Measurements from ENCODE around the gene PITPNM3. TPM values are rescaled to one million over a fixed set of nuclear protein-coding genes. Genes with fewer than 3 reads are reported as not detected.

PITPNM3 gene
- total and polyA plus RNA-seq, 2 of the 13 experiments (the other 11 are each of a cell fraction or from before 2014, with no cell fraction given): 0.13 to 0.29 TPM

DNA sequence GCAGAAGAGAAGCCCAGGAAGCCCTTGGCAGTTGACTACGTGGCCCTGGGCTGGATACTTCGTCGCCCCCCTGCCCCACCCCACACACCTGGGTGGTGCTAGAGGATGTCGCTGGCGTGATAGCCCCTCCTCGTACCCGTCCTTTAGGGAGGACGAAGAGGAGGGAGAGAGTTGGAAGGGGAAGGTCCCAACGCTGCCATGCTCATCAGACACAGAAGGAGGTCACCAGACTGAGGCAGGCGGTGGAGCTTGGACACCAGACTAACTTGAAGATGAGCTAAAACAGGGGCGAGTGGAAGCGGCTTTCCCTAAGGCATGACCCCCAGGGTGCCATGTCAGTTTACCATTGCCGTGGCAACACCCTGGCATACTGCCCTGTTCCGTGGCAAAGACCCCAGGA lies 132.4 kb downstream of the PITPNM3 start:
- 6% methylated on average over 6 of the region's 14 CpGs for WGBS (ENCODE audit: low lambda C conversion rate)
- Histone ChIP-seq H4K20me1 (ENCODE audit: insufficient read depth, low read length) (no peaks in the 10 kb centered on the region), H3K36me3 (replicated peaks in 1 of 2; ENCODE audit: control insufficient read depth in 1 of 2, insufficient read depth in 2 of 2, low read length in 2 of 2) (no peaks in the 10 kb centered on the region), H3K27me3 (ENCODE audit: control insufficient read depth in 1 of 2, insufficient read depth in 2 of 2, low read length in 2 of 2) (peaks cover 0 to 12% of the 10 kb centered on the region in 2 experiments; a peak in 2 of 5 replicates), H2AFZ (ENCODE audit: low read length) (no peak overlapping the region), H3K9ac (ENCODE audit: insufficient read depth, low read depth, low read length) (no peak overlapping the region), H3K4me1 (ENCODE audit: insufficient read depth, low read length) (no peaks in the 10 kb centered on the region), H3K79me2 (ENCODE audit: insufficient read depth, low read length) (no peaks in the 10 kb centered on the region), H3K4me3 (replicated peaks in 1 of 3; ENCODE audit: insufficient read depth in 1 of 3, low read depth in 2 of 3, low read length in 3 of 3) (no peak overlapping the region), H3K4me2 (ENCODE audit: low read depth, low read length) (no peak overlapping the region), H3K9me3 (ENCODE audit: low read length) (no peaks in the 10 kb centered on the region), H3K27ac (ENCODE audit: extremely low read length, insufficient read depth, low read length) (no peak overlapping the region)
- no TSS peak for BruUV-seq (replicated peaks)
- FAIRE-seq: no peak
- intact Hi-C loops (cut with micrococcal nuclease; ENCODE audit: unreplicated experiment) (loop anchor here (5.0 kb wide), 1 partner anchor 717 kb away; no protein-coding TSS in a partner anchor), in situ Hi-C loops (cut with HindIII; ENCODE audit: extremely low pct_ligation_motif_present, low pct_unique_long_range_greater_than_20kb) (loop anchor here (5.0 to 25.0 kb wide), 2 partner anchors 712 to 837 kb away; no protein-coding TSS in a partner anchor)
- POLR2A ChIA-PET: no interaction called here
- ATAC-seq: no peak
- DNase-seq (ENCODE audit: low spot score): no peak
- no peak for TF ChIP-seq KMT2A (CRISPR knock-in tag; IDR thresholded peaks at IDR 0.05)
- TF ChIP-seq, protein P1, sequence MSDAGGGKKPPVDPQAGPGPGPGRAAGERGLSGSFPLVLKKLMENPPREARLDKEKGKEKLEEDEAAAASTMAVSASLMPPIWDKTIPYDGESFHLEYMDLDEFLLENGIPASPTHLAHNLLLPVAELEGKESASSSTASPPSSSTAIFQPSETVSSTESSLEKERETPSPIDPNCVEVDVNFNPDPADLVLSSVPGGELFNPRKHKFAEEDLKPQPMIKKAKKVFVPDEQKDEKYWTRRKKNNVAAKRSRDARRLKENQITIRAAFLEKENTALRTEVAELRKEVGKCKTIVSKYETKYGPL (CRISPR knock-in tag; IDR thresholded peaks at IDR 0.05): no peak
- TF ChIP-seq, protein P2, sequence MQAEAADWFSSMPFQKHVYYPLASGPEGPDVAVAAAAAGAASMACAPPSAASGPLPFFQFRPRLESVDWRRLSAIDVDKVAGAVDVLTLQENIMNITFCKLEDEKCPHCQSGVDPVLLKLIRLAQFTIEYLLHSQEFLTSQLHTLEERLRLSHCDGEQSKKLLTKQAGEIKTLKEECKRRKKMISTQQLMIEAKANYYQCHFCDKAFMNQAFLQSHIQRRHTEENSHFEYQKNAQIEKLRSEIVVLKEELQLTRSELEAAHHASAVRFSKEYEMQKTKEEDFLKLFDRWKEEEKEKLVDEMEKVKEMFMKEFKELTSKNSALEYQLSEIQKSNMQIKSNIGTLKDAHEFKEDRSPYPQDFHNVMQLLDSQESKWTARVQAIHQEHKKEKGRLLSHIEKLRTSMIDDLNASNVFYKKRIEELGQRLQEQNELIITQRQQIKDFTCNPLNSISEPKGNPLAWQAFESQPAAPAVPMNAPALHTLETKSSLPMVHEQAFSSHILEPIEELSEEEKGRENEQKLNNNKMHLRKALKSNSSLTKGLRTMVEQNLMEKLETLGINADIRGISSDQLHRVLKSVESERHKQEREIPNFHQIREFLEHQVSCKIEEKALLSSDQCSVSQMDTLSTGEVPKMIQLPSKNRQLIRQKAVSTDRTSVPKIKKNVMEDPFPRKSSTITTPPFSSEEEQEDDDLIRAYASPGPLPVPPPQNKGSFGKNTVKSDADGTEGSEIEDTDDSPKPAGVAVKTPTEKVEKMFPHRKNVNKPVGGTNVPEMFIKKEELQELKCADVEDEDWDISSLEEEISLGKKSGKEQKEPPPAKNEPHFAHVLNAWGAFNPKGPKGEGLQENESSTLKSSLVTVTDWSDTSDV (CRISPR knock-in tag; IDR thresholded peaks at IDR 0.05): no peak
- TF ChIP-seq, protein P3, sequence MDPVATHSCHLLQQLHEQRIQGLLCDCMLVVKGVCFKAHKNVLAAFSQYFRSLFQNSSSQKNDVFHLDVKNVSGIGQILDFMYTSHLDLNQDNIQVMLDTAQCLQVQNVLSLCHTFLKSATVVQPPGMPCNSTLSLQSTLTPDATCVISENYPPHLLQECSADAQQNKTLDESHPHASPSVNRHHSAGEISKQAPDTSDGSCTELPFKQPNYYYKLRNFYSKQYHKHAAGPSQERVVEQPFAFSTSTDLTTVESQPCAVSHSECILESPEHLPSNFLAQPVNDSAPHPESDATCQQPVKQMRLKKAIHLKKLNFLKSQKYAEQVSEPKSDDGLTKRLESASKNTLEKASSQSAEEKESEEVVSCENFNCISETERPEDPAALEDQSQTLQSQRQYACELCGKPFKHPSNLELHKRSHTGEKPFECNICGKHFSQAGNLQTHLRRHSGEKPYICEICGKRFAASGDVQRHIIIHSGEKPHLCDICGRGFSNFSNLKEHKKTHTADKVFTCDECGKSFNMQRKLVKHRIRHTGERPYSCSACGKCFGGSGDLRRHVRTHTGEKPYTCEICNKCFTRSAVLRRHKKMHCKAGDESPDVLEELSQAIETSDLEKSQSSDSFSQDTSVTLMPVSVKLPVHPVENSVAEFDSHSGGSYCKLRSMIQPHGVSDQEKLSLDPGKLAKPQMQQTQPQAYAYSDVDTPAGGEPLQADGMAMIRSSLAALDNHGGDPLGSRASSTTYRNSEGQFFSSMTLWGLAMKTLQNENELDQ (CRISPR knock-in tag; IDR thresholded peaks at IDR 0.05; ENCODE audit: borderline replicate concordance): no peak
- TF ChIP-seq ZNF737 (CRISPR knock-in tag; IDR thresholded peaks at IDR 0.05; ENCODE audit: borderline replicate concordance): no peak
- TF ChIP-seq, protein P4, sequence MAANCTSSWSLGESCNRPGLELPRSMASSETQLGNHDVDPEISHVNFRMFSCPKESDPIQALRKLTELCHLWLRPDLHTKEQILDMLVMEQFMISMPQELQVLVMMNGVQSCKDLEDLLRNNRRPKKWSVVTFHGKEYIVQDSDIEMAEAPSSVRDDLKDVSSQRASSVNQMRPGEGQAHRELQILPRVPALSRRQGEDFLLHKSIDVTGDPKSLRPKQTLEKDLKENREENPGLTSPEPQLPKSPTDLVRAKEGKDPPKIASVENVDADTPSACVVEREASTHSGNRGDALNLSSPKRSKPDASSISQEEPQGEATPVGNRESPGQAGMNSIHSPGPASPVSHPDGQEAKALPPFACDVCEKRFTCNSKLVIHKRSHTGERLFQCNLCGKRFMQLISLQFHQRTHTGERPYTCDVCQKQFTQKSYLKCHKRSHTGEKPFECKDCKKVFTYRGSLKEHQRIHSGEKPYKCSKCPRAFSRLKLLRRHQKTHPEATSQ (CRISPR knock-in tag; IDR thresholded peaks at IDR 0.05; ENCODE audit: borderline replicate concordance): no peak
- TF ChIP-seq, protein P5, sequence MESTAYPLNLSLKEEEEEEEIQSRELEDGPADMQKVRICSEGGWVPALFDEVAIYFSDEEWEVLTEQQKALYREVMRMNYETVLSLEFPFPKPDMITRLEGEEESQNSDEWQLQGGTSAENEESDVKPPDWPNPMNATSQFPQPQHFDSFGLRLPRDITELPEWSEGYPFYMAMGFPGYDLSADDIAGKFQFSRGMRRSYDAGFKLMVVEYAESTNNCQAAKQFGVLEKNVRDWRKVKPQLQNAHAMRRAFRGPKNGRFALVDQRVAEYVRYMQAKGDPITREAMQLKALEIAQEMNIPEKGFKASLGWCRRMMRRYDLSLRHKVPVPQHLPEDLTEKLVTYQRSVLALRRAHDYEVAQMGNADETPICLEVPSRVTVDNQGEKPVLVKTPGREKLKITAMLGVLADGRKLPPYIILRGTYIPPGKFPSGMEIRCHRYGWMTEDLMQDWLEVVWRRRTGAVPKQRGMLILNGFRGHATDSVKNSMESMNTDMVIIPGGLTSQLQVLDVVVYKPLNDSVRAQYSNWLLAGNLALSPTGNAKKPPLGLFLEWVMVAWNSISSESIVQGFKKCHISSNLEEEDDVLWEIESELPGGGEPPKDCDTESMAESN (CRISPR knock-in tag; conservative IDR thresholded peaks at IDR 0.05): no peak
- no peak for TF ChIP-seq NCOA5 (CRISPR knock-in tag; IDR thresholded peaks at IDR 0.05)
- TF ChIP-seq RELA (CRISPR knock-in tag; IDR thresholded peaks at IDR 0.05): no peak
- no peak for TF ChIP-seq MAFK (conservative IDR thresholded peaks at IDR 0.05 in 1 of 2, IDR thresholded peaks at IDR 0.05 in 1 of 2; ENCODE audit: low read length in 2 of 2)
- no peak for TF ChIP-seq XRCC5 (optimal IDR thresholded peaks at IDR 0.05; ENCODE audit: low read length)
- TF ChIP-seq SP4 (CRISPR knock-in tag; IDR thresholded peaks at IDR 0.05): no peak
- TF ChIP-seq NCOA2 (CRISPR knock-in tag; IDR thresholded peaks at IDR 0.05): no peak
- no peak for TF ChIP-seq ZNF564 (CRISPR knock-in tag; IDR thresholded peaks at IDR 0.05)
- CTCF ChIA-PET (ENCODE audit: low intra/inter-chr PET ratio, low total read pairs): interaction anchor here (5.6 kb wide), 1 partner anchor 836 kb away, joined by 56 read pairs; no protein-coding TSS in a partner anchor

Measured in HepG2 (cell line).